HT-29 (cell line): ENCODE measurements around the gene DACT2. TPM values are rescaled to one million over a fixed set of nuclear protein-coding genes. Genes with fewer than 3 reads are reported as not detected.

Experiments used
- DNase-seq: peaks from one replicate; pipeline ENCODE4 v3.0.0-alpha.2; 2015; ENCODE audit warnings: low spot score
- total RNA-seq: library from RNA; depleted of rRNA; stranded (reverse); fragments of >200 nt; shearing (Covaris generic); gene quantifications from 2 replicates; pipeline ENCODE4 v1.2.3, GENCODE V29; 2014

Gene DACT2
- total RNA-seq, 1 experiment from 2014 or later: not detected

DNA sequence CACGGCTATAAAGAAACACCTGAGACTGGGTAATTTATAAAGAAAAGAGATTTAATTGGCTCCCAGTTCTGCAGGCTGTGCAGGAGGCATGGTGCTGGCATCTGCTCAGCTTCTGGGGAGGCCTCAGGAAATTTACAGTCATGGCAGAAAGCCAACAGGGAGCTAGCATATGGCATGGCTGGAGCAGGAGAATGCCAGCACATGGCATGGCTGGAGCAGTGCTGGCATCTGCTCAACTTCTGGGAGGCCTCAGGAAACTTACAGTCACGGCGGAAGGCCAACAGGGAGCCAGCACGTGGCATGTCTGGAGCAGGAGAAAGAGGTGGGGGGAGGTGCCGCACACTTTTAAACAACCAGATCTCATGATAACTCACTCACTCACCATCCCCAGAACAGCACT, 32.5 kb upstream of the DACT2 start:
- DNase-seq: no peak

- DNase-seq: no peak
Observed at GRCh38 chr6:168349718-168350210, 30.2 kb upstream of the DACT2 start.

- DNase-seq: no peak
Observed at GRCh38 chr6:168348186-168348585, 28.6 kb upstream of the DACT2 start.

GRCh38 chr6:168347615-168348014, 28.0 kb upstream of the DACT2 start:
- no peak for DNase-seq

DNA sequence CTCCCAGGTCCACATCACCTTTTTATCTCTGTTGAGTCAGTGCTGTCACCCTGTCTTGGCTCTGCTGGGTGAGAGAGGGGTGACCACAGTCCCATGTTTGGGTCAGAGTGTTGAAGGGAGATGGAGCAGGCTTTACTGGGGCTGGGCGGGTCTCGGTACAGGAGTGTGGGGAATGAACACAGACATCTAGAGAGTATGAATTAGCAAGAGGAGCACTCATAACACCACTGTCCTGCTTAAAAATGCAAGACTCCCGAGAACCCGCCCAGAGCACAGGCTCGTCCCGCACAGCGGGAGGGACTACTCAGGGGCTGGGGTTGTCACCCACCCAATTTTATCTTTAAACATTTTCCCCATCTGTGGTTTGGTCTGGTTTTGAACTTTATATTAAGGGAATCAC, 27.5 kb upstream of the DACT2 start:
- DNase-seq: no peak

GRCh38 chr6:168345896-168346754, 26.5 kb upstream of the DACT2 start:
- DNase-seq: no peak

- no peak for DNase-seq
Observed at GRCh38 chr6:168345266-168345665, 25.7 kb upstream of the DACT2 start.

GRCh38 chr6:168344338-168344737, 24.8 kb upstream of the DACT2 start:
- DNase-seq: no peak

DNA sequence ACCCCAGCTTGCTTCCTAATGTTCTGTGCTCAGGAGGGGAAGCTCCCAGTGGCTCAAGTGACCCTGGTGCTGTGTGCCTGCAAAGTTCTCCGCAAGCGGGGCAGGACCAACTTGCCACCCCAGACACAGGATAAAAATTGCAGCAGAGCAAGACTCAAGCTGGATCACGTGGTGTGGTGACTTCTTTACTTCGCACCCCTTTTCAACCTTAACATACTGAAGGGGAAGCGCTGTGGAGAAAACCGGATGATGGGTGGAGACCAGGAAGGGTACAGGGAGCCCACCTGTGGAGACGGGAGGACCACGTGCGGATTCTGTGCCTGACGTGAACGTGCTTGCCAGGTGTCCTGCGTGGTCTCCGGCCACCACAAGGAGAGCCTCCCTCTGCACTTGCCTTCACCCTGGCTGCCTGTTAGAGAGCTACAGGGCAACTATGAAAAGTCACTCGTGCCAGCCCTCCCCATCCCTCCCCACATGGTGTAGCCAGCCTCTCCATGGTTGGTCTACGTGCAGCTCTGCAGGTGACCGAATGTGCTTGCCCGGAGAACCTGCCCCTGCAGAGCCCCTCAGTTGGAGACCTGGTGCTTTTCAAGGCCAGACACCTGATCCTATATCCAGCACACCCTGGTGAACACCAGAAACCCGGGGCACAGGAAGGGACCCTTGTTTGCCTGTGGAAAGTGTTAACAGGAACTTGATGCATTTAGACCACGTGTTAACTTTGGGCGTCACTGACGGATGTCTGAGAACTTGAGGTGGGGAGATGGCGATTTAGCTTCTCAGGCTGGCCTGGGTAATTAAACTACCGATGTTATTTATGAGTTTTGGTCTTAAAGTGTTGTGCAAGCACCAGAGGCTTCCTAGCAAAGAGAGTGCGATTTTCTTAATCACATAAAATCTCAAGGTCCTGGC, 23.9 kb upstream of the DACT2 start:
- DNase-seq: no peak

- DNase-seq: peak; percentile 9
Observed at GRCh38 chr6:168342636-168343035, 23.1 kb upstream of the DACT2 start.

DNA sequence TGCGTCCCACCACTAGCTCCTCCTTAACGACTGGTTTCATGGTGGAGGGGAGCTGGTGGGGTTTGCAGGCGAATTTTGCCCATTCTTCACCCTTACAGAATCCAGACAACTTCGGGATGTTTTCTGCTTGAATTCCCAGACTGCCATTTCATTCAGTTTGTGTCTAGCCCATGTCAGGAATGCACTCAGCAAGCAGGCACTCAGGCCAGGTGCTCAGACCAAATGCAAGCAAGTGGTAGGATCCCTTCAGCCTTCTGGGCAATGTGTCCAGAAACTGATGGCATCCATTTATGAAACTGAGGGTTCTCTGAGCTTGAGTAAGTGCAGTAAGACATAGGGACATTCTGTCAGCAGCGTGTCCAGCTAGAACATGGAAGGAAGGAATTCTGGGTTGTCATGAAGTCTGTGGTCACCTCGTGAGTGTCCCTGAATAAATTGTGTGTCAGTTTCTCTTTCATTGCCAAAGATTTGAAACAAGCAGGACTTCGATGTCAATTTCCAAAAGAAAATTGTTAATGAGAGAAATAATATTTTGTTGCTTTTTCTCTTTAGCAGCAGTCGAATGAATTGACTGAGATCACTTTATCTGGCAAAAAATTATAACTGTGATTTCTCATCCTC, 21.8 kb upstream of the DACT2 start:
- no peak for DNase-seq

DNA sequence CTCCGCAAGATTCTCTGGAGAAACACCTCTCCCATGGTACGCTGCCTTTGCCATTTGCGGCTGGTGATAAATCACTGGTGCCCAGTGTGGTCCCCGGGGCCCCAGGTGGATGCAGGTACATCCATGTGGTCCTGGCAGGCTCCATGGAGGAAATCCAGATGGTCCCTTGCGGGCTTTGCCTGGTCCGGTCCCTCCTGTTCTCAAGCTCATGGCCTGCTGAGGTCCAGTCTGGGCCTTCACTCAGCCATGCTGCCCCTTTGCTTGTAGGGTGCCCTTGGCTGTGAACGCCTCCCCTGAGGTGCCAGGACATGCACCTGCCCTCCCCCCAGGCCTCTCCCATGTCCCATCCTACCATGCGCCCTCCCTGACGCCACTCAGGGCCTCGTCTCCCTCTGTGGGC, 21.2 kb upstream of the DACT2 start:
- no peak for DNase-seq

DNA sequence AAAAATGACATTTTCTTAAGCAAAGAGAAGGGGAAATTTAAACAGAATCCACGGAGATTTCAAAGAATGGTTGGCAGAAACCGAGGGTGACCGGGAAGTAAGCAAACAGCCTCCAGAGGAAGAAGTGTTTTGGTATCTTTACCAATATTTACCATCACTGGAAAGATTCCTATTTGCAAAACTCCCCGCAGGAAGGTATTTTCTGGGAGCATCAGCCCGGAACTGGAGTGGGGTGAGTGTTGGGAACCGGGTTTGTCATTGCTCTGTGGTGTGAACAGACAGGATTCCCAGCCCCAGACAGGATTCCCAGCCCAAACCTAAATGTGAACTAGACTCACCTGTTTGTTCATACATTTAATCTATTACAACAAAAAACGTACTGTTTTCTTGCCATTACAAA, 19.2 kb upstream of the DACT2 start:
- DNase-seq: no peak

DNA sequence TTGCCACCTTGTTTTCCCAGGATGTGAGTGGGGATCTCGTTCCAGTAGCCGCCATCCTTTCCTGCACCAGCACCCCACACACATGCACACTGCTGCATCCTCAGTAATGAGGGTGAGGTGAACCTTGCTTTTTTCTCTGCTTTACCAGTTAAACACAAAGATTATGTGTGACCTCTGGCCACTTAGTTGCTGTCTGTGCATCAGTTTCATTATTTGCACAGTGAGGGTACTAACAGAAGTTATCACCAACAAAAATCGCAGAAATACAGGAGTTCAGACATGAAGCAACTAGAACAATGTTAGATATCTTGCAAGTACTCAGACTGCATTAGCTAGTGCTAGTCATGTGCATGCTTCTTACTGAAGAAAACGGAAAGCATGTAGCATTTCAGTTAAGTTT, 17.4 kb upstream of the DACT2 start:
- no peak for DNase-seq

DNA sequence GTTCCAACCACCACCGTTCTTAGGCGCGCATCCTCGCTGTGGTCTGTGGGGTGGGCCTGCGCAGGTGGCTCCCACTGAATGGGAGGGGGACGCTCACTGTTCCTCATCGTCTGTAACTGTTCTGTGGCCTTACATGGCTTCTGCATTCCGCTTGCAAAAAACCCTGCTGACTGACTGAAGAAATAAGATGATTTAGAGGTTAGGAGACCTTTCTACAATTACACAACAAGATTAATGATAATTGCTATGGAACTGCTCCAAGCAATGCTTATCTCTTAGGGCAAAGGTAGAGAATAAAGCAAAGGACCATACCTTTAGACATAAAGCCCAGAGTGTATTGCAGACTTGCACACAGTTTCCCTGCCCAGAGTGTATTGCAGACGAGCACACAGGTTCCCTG, 14.4 kb upstream of the DACT2 start:
- DNase-seq: no peak

DNA sequence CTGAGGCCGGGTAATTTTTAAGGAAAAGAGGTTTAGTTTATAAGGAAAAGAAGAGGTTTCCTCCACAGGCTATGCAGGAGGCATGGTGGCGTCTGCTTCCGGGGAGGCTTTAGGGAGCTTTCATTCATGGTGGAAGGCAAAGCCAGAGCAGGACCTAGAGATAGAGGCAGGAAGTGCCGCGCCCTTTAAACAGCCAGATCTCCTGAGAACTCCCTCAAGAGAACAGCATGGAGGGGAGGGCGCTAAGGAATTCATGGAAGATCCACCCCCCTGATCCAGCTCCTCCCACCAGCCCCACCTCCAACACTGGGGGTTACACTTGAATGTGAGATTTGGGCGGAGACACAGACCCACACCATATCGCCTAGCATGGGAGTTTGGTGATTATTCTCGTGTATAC, 13.9 kb upstream of the DACT2 start:
- no peak for DNase-seq

- peak; percentile 39 for DNase-seq
Observed at GRCh38 chr6:168333039-168333438, 13.5 kb upstream of the DACT2 start.

DNA sequence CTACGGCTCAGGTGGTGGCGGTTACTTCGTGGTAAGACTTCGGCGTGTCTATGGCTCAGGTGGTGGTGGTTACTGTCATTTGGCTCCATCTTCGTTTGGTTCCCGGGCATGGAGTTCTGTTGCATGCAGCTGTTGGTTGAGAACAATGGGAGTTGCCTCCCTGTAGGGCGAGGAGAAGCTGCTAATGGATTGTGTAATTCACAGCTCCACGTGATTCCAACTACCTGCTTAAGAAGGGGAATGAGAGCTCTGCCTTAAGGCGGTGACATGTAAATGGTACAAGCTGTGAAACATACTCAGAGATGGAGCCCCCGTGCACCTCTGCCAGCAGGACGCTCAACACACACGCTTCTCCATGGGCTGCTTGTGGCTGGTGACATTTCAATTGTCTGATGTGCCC, 12.4 kb upstream of the DACT2 start:
- no peak for DNase-seq

DNA sequence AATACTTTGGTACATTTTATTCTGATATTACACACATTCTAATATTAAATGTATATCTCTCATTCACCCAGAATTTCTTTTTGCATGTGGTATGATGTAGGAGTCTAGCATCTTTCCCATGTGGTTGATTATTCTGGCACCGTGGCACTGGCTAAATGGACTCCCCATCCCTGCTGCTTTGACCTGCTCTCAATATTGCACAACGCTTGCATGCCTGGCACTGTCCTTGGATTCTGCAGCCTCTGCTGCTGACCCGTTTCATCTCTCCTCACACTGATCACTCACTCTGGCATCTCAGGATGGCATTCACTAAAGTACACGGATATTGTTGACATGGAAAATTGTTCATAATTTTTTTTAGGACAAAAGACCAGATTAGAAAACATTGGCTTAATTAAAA, 11.5 kb upstream of the DACT2 start:
- no peak for DNase-seq

- no peak for DNase-seq
Observed at GRCh38 chr6:168330403-168330802, 10.8 kb upstream of the DACT2 start.

DNA sequence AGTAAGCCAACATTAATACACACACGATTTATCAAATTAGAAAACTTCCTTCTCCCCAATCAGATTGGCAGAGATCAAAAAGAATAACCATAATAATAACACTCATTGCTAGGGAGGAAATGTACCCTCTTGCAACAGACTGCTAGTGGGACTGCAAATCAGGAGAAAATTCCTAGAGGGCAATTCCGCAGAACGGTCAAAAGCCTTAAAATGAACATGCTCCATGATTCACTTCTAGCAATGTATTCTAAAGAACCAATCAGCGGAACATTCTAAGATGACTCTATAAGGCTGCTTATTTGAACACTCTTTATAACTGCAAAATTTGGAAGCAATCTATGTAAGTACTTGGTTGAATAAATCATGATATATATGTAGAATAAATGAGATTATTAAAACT, 8.5 kb upstream of the DACT2 start:
- DNase-seq: no peak
